NCI-H1105 (cell line): Measurements from ENCODE around the gene PMEPA1.

Source experiments
- DNase-seq: peaks from one replicate; lab custom pipeline; 2025; lab: John Stamatoyannopoulos, UW

Gene PMEPA1

GRCh38 chr20:57709823-57710799 lies at the start of gene PMEPA1:
Gene PMEPA1 (minus strand): TSS chr20:57710015. CDS start chr20:57709582, 433 bp downstream.
- DNase-seq, result peak; percentile 95

- no peak for DNase-seq
These were observed 48.0 kb upstream of the PMEPA1 start for GRCh38 chr20:57757767-57758166.

GRCh38 chr20:57756921-57757320 lies 47.1 kb upstream of the PMEPA1 start:
- no peak for DNase-seq

- no peak for DNase-seq
These were observed 46.4 kb upstream of the PMEPA1 start for GRCh38 chr20:57756213-57756612.

GRCh38 chr20:57755609-57756008 lies 45.8 kb upstream of the PMEPA1 start:
- DNase-seq, result no peak

GRCh38 chr20:57754190-57754589 lies 44.4 kb upstream of the PMEPA1 start:
- DNase-seq, result no peak

- DNase-seq, result peak; percentile 21
These were observed 43.7 kb upstream of the PMEPA1 start for GRCh38 chr20:57753332-57754164.

GRCh38 chr20:57751411-57751810 lies 41.6 kb upstream of the PMEPA1 start:
- no peak for DNase-seq

GRCh38 chr20:57749869-57750268 lies 40.1 kb upstream of the PMEPA1 start:
- no peak for DNase-seq

GRCh38 chr20:57749131-57749690 lies 39.4 kb upstream of the PMEPA1 start:
- DNase-seq, result no peak

- DNase-seq, result peak; percentile 89
These were observed 38.9 kb upstream of the PMEPA1 start for GRCh38 chr20:57748601-57749130.

GRCh38 chr20:57747861-57748481 lies 38.2 kb upstream of the PMEPA1 start:
- no peak for DNase-seq

- no peak for DNase-seq
These were observed 37.1 kb upstream of the PMEPA1 start for GRCh38 chr20:57746832-57747404.

GRCh38 chr20:57746201-57746600 lies 36.4 kb upstream of the PMEPA1 start:
- no peak for DNase-seq

GRCh38 chr20:57744206-57744605 lies 34.4 kb upstream of the PMEPA1 start:
- DNase-seq, result no peak

- no peak for DNase-seq
These were observed 33.8 kb upstream of the PMEPA1 start for GRCh38 chr20:57743450-57744095.

GRCh38 chr20:57742507-57743181 lies 32.8 kb upstream of the PMEPA1 start:
- no peak for DNase-seq

- DNase-seq, result no peak
These were observed 28.7 kb upstream of the PMEPA1 start for GRCh38 chr20:57738484-57738883.

- DNase-seq, result no peak
These were observed 28.2 kb upstream of the PMEPA1 start for GRCh38 chr20:57738053-57738452.

GRCh38 chr20:57737349-57737748 lies 27.5 kb upstream of the PMEPA1 start:
- DNase-seq, result no peak
